GM19240 (cell line): ENCODE results near the gene DNAJB8.

ENCODE experiments used
- DNase-seq: peaks from one replicate; pipeline ENCODE4 v3.0.0; 2011; ENCODE audit warnings: low spot score; ENCODE audit not compliant: insufficient read length

Gene DNAJB8

GRCh38 chr3:128466840-128467541 lies at the start of gene DNAJB8:
Gene DNAJB8 (minus strand): TSS chr3:128466890. CDS start chr3:128463245, 3,645 bp downstream.
- no peak for DNase-seq

GRCh38 chr3:128515967-128516366 lies 49.3 kb upstream of the DNAJB8 start:
- no peak for DNase-seq

GRCh38 chr3:128508852-128509251 lies 42.2 kb upstream of the DNAJB8 start:
- DNase-seq, result no peak

- DNase-seq, result no peak
These were observed 40.1 kb upstream of the DNAJB8 start for GRCh38 chr3:128506754-128507153.

GRCh38 chr3:128505771-128506170 lies 39.1 kb upstream of the DNAJB8 start:
- DNase-seq, result no peak

GRCh38 chr3:128504963-128505730 lies 38.5 kb upstream of the DNAJB8 start:
- DNase-seq, result no peak

- no peak for DNase-seq
These were observed 37.8 kb upstream of the DNAJB8 start for GRCh38 chr3:128504533-128504915.

GRCh38 chr3:128503751-128504532 lies 37.3 kb upstream of the DNAJB8 start:
- DNase-seq, result no peak

GRCh38 chr3:128503164-128503651 lies 36.5 kb upstream of the DNAJB8 start:
- no peak for DNase-seq

- DNase-seq, result no peak
These were observed 36.0 kb upstream of the DNAJB8 start for GRCh38 chr3:128502712-128503111.

- no peak for DNase-seq
These were observed 34.7 kb upstream of the DNAJB8 start for GRCh38 chr3:128501431-128501830.

- no peak for DNase-seq
These were observed 33.9 kb upstream of the DNAJB8 start for GRCh38 chr3:128500556-128500955.

- no peak for DNase-seq
These were observed 33.1 kb upstream of the DNAJB8 start for GRCh38 chr3:128499724-128500275.

GRCh38 chr3:128498901-128499530 lies 32.3 kb upstream of the DNAJB8 start:
- no peak for DNase-seq

GRCh38 chr3:128498127-128498626 lies 31.5 kb upstream of the DNAJB8 start:
- no peak for DNase-seq

- DNase-seq, result no peak
These were observed 30.8 kb upstream of the DNAJB8 start for GRCh38 chr3:128497305-128498126.

- no peak for DNase-seq
These were observed 30.1 kb upstream of the DNAJB8 start for GRCh38 chr3:128496602-128497304.

- no peak for DNase-seq
These were observed 29.4 kb upstream of the DNAJB8 start for GRCh38 chr3:128496019-128496601.

GRCh38 chr3:128495435-128495970 lies 28.8 kb upstream of the DNAJB8 start:
- no peak for DNase-seq
